Measurements from ENCODE around the gene AFAP1.

AFAP1 gene

DNA sequence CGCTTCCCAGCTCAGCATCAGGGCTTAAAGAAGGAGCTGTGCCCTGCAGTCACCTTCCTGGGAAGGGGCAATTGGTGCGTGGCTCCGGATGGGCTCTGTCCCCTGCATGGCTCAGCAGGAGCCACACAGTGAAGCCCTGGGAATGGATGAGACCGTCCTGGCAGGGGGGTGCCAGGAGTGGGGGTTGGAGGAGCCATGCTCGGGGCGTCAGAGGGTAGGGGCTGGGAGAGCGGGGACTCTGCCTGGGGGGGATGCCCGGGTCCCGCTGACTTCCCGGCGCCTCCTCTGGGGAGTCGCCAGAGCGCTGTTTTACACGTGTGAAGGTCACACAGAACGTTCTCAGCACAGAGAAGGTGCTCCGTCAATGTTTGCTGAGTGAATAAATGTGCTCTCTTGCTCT, 184.1 kb downstream of the AFAP1 start:
- DNase-seq (ENCODE audit: low read depth in 2 of 2): no peak

DNA sequence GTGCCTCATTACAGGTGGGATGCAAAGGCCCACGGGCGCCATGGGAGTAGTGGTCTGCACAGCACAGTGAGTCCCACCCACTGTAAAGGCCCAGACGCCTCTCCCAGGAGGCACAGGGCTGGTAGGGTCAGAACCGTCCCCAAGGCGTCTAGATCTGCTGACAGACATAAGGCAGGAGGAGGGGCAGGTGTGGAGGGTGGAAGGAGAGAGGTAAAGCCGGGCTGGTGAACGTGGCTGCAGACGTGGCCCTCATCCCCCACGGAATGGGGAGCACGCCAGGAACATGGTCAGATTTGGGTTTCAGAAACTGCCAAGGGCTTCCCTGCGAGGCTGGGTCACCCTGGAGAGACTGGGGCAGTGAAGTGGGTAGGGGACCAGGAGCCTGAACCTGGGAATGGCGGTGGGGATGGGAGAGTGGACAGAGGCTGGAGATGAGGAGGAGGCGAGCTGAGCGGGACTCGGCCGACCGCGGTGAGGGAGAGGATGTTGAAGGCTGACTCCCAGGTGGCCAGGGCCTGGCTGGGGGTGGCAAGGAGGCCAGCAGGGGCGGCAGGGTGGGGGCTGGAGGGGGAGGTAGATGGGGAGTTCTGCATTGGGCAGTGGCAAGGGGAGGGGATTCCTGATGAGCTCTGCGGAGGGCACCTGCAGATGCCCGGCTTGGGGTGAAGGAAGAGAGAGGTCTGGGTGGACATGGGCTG, 184.9 kb downstream of the AFAP1 start:
- DNase-seq (ENCODE audit: low read depth in 2 of 2): no peak

DNA sequence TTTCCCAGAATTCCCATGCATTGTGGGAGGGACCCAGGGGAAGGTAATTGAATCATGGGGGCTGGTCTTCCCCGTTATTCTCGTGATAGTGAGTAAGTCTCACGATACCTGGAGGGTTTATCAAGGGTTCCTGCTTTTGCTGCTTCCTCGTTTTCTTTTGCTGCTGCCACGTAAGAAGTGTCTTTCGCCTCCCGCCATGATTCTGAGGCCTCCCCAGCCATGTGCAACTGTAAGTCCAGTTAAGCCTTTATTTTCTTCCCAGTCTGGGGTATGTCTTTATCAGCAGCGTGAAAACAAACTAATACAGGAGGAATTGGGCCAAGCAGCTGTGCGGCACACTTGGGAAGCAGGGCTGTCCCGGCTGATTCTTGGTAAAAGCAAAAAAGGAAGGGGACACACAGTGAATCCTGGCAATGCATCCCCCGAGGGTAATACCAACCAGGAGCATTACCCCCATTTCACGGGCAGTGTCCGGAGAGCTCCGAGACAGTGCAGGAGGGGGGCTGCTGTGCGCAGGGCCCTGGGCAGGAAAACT, 185.7 kb downstream of the AFAP1 start:
- no peak for DNase-seq (ENCODE audit: low read depth in 2 of 2)

DNA sequence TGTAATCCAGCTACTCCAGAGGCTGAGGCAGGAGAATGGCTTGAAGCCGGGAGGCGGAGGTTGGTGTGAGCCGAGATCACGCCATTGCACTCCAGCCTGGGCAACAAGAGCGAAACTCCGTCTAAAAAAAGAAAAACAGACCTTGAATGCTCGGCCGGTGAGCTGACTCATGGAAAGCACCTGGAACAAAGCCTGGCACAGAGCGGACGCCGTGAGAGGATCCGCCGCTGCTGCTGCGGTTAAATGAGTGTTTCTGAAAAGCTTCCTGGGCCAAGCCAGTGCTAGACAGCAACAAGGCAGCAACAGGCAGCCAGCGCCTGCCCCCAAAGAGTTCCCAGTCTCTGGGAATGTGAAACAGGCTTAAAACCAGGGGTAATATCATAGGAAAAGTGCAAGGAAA, 186.4 kb downstream of the AFAP1 start:
- no peak for DNase-seq (ENCODE audit: low read depth in 2 of 2)

DNA sequence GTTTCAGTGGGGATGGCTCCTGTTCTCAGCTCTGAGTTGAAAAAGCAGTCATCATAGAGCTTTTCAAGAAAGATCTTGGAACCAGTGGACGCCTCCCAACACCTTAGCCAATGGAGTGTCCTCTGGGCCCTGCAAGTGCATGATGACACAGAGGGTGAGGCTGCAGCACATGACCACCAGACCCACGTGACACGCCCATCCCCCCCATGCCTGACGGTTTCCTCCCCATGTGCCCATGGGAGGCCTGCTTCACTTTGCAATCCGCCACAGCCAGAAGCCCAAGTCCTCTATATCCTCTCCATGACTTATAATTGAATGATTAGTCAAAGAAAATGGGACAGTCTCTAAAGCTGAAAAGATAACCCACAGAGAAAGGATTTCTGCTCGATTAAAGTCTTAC, 187.0 kb downstream of the AFAP1 start:
- no peak for DNase-seq (ENCODE audit: low read depth in 2 of 2)

DNA sequence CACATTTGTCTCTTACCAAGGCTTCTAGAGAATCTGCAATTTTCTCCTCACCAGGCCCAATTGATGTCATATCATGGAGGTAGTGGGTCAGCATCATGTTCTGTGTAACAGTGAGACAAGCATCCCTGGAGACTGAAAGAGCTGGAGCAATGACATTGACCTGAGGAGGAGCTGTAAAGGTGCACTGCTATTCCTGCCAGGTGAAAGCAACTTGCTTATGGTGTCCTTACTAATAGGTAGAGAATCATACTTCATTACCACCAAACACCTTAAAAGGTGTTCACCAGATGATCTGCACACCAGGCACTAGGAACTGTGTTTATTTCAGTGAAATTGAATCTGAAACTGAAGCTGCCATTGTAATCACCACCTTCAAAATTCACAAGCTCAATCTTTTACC, 188.7 kb downstream of the AFAP1 start:
- DNase-seq (ENCODE audit: low read depth in 2 of 2): no peak

DNA sequence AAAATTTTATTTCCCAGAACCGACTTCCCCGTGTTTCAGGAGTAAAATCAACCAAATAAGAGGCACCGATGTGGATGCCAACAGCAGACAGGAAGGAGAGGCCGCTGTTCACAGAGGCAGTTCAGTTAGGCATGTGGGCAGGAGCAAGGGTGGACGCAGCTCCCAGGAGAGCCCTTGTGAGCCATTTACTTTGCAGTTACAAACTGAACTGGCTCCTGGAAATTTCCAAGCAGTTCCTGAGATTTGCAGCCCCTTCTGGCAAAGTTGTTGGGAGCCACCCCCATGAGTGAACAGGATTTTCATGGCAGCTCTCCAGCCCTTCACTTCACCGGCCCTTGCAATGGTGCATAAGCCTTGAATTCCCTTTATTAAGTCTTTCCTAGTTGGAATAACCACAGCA, 189.1 kb downstream of the AFAP1 start:
- DNase-seq (ENCODE audit: low read depth in 2 of 2): no peak

DNA sequence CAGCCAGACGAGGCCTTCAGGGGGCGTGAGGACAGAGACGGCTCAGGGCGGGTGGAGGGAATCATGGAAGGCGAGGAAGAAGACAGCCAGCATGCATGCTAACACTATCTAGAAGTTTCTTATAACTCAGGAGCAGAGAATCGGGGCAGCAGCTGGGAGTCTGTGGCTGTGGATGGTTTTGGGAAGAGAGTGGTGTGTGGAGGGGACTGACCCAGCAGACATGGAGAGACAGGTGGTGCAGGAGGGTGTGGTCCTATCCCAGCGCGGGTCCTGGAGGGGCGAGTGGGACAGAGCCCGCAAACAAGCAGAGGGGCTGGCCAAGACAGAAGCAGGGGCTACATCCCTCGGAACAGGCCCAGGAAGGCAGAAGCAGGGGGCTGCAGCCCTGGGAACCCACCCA, 192.1 kb downstream of the AFAP1 start:
- DNase-seq (ENCODE audit: low read depth in 2 of 2): no peak

DNA sequence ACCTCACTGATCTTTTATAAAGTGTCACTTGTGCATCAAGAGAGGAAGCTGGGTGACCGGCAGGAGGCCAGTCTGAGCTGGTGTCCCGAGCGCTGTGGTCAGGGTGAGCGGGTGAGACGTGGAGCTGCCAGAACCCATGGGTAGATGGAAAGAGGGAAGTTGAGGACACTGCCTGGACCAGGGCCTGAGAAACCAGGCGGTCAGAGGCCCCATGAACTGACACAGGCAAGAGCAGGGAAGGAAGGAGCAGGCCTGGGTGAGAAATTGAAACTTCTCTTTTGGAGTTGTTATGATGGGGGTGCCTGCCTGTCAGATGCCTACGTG, 192.6 kb downstream of the AFAP1 start:
- DNase-seq (ENCODE audit: low read depth in 2 of 2): no peak

DNA sequence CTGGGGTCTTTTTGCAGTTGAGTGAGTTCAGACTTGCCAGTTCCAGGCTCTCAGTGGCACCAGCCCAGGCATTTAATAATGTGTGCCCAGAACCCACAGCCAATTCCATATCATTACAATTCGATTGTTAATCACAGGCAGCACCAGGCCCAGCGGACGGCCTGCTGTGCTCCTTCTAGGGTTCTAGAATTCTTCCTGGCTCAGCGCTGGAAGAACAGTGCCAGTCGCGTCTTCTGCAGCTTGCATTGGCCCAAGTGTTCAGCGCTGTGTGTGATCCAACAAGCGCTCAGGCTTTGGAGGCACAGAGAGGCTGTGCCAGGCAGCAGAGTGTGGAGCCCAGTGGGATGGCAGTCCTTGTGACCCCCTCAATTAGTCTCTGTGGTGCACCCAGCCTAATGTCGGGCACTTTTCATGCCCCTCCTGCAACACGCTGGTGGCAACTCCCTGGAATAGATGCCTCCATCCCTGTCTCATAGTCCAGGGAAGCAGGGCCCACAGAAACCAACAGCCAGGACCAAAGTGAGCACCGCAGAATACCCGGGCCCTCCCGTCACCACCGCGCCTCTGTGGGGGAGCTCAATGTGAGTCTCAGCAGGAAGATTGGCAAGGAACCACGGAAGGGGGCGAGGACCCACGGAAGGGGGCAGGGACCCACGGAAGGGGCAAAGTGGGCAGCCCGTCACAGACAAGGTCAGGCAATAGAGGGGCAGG, 193.2 kb downstream of the AFAP1 start:
- DNase-seq (ENCODE audit: low read depth in 2 of 2): no peak

DNA sequence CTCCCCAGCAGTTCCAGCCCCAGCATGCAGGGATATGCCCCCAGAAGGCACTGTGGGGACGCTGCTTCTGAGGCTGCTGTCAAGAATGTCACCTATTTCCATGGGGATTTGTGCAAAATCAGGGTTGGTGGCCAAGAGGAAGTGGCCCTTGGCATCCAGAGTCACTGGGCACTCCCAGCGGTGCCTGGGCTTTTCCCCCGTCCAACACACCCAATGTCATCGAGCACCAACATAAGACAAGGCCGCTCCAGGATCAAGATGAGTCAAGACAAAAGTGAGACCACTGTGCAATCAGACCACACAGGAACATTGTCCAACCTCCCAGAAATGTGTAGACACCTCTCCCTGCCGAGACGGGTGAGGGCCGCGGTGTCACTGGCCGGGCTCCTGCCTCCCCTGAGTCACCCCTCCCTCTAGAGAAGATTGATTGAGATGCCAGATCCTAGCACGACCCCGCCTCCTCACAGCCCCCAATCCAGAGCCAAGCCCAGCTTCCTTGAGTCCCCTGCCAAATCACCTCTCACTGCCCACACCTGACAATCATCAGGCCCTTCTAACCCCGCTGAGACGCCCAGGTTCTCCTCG, 194.3 kb downstream of the AFAP1 start:
- DNase-seq (ENCODE audit: low read depth in 2 of 2): no peak

DNA sequence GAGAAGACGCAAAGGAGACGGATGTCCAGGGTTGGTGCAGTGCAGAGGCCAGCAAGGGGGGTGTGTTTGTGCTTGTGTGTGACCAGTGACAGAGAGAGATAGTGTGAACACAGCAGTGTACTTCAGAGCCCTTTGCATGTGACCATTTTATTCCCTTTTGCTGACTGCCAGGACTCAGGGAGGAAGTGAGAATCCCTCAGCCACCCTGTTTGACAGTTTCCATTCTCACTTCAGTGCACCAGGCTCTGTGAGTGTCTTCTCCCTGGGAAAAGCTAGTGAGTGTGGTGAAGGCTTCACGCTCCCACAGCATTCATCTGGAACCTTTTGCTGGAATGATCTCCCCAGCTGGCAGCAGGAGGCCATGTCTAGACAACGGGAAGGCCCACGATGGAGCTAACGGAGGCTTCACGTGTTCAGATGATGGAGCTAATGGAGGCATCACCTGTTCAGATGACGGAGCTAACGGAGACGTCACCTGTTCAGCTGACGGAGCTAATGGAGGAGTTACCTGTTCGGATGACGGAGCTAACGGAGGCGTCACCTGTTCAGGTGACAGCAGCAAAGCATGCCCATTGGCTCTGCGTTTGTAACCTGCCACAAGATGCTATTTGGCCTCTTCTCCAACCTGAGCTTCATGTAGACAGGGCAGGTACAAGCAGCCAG, 195.4 kb downstream of the AFAP1 start:
- no peak for DNase-seq (ENCODE audit: low read depth in 2 of 2)

DNA sequence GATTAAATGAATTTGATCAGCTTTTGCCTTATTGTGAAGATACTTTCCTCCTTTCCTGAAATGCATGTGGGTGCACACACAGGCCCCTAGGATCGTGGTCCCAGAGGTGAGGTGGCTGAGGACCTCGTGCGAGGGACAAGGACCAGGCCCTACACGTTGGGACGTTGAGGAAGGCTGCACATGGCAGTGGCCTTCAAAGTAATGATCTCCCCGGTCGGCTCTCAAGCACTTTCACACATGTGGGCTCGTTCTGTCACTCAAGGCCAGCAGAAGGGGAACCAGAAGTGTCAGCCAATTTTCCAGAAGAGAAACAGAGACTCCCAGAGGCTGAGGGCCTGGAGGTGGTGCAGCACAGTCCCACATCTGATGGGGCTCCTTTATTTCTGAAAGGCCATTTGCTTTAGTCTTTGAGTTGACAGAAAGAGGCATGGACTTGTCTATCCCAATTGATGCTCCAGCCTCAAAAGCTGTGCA, 196.8 kb downstream of the AFAP1 start:
- no peak for DNase-seq (ENCODE audit: low read depth in 2 of 2)

DNA sequence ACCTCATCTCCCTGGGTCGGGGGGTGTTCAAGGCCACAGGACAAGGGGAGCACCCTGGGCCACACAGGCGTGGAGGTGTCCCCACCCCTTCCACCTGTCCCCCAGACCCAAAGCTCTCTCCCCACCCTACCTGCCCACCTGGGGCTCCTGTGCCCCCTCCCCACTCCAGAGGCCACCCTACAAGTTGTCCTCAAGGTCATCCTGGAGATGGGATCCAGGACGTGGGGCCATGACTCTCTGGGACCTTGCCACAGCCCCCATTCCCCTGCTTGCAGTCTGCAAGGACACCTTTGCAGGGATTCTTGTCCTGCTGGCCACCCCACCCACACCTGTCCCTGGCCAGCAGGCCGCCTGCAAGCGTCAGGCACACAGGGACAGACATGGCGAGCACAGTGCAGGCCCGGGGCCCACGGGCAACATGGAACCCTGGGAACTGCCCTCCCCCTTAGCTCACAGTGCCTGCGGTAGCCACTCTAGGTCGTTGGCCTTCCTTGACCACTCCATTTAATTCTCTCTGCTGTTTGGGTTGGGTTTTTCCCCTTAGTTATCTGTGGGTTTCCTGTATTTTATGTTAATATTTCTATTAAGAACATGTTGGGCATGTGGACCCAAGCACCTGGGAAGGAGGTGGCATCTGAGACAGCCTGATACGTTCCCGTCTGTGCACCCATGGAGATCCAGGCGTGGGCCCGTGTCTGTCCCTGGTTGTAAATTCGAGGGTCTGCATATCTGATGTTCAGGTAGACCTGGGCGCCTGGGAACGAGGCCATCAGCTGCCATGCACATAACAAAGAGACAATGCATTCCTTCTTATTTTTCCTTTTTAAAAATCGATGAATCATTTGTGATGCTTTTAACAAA, 197.5 kb downstream of the AFAP1 start:
- no peak for DNase-seq (ENCODE audit: low read depth in 2 of 2)

DNA sequence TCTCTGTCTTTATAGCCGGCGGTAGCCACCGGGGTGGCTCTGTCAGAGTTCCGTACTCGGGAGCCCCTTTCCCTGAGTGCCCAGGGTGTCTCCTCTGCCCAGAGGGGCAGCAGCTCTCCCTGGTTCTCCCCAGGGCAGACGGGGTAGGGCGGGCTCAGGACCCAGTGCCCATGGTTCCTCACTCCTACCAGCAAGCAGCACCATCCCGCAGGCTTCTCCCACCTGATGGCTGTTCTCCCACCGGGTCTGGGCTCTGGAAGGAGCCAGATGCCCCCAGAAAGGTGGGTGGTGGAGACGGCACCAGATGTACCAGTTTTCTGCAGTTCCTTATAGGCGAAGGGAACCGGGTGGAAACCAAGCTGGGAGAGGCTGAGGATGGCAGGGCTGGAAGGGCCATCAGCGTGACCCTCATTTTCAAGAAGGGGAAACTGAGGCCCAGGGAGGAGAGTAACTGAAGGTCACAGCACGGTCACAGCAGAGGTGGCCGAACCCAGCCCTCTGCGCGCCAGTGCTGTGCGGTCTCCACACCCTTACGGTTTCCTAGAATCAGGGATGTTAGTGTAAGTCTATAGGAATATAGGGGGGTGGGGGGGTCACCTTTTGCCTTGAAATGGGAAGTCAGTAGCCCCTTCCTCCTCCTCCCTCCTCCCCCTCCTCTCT, 198.7 kb downstream of the AFAP1 start:
- DNase-seq (ENCODE audit: low read depth in 2 of 2): no peak

DNA sequence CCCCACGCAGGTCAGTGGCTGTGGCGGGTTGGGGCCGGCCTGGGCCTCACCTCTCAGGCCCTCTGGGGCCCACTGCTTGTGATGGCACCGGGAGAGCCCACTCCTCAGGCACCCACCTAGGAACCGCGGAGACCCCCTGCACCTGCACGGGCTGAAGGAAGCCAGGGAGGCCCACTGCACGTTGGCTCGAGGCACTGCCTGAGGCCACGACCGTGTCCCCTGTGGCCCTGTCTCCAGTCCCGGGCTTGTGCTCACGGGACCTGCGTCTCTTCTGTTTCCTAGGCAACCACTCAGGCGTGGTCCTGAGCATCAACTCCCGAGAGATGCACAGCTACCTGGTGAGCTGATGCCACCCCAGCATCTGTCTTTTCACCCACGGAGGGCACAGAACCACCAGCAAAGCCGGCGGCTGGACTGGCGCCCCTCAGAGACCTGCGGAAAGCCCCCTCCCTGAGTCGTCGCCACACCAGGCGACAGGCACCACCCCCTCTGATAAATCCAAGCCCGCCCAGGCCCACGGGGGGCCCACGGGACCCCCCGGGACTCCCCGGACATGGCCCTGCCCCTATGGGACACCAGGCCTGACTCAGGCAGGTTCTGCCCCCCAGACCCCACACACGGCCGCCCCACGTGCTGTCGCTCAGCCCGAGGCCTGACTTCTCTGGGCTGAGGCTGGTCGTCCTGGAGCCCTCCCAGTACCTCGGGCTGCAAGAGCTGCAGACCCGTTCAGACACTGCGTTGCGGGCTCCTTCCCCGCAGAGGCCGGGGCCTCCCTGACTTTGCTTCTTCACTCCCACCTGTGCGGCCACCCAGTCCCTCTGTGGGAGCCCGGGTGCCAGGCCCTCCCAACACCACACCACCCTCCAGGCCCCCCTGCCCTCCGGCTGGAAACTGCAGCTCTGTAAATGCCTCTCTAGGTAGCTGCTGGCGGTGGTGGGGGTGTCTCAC, 199.5 kb downstream of the AFAP1 start:
- DNase-seq (ENCODE audit: low read depth in 2 of 2): no peak

DNA sequence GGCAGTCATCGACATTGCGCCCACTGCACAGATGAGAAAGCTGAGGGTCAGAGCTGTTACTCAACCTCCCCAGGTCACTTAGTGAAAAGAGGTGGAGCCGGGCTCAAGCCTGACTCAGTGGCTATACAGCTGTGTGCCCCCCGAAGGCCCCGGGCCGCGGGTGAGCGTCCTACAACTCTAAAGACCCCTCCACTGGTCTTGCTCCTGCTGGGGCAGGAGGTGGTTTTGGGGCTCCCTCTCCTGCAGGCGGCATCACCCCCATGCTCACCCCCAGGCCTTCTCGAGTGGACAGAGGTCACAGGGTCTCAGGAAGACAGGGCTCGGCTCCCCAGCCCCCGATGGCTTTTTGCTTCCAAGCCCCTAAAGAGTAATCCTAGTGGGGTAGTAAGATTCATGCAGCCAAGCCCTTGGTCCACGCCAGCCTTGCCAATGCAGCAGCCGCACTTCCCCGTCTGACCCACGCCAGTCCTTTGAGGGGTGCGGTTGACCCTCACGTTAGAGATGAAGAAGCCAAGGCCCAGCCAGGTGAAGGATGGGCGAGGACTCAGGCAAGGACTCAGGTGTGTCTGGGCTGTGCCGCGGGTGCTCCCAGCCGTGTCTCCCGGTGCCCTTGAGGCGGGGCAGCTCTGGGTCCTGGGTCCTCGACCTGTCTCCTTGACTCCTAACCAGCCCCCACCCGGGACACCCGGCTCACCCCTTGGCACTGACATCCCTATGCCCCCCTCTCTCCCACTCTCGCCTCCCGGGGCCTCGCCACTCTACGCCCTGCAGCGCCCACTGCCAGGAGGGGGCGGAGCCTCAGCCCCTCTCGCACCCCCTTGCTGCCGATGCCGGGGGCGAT, 200.4 kb downstream of the AFAP1 start:
- no peak for DNase-seq (ENCODE audit: low read depth in 2 of 2)

DNA sequence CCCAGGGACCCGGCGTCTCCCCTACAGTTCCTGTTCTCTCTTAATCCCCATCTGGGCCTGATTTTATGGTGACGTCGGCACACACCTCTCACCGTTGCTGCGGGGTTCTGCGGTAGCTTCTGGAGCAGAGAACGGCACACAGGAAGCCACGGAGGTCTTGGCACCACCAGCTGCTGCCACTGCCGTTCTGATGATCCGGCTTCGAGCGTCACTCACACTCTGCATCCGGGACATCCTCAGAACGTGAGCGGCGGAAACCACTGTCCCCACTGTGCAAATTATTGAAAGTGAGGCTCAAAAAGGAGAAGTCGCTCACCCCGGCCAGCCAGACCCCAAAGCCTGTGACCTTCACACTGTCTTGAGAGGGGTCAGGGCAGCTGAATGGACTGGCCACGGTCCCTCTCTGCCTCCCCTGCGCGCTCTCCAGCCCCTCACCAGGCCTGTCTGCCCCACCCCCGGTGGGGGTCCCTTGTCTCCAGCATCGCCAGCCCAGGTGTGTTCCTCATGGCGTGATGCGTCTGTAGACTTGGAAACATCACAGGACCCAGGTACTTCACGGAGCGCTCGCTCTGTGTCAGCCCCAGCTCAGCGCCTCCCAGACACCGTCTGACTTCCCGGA, 201.1 kb downstream of the AFAP1 start:
- DNase-seq (ENCODE audit: low read depth in 2 of 2): no peak

All from stimulated activated CD8-positive, alpha-beta memory T cell treated with anti-CD3 and anti-CD28 coated beads, Interleukin-7, amount 100 ng/mL, for 1 hour (primary cell).